ENCODE results near the gene ACTN3.

Gene ACTN3

DNA sequence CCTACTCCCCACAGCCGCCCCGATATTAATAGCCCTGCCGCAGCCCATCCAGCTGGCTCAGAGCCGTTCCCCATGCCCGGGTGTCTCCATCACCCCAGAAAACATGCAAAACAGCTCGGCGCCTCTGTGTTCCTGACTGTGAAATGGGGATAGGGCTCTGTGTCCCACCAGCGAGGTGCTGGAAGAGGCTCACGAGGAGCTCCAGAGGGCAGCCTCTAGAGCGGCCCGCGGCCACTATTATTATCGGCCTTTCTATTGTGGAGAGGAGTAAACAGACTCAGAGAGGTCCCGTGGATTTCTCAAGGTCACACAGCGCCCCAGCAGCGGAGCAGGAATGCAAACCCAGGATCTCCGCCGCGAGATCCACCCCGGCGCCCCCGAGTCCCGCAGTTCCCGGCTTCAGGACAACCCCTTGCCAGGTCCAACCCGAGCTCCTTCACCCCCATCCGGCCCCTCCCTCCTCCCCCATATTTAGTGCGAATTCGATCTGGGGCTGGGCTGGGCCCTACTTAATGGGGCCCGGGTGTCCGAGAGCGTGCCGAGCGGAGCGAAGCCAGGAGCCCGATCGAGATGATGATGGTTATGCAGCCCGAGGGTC, at the start of gene ACTN3:
Gene ACTN3, plus strand, starts transcription at position 536 of the 598 bp plus-strand sequence. Its CDS starts 35 bp downstream, at position 571.
- H3K4me1 Mint-ChIP-seq = peaks cover 38% of the 10 kb centered on the region
- peaks cover 7% of the 10 kb centered on the region for H3K27me3 Mint-ChIP-seq
- peak within 1 kb of the TSS in 1 of 2 donors; percentile 57 for H3K27ac Mint-ChIP-seq
- peak within 1 kb of the TSS; percentile 83 to 96 for H3K4me3 Mint-ChIP-seq
- no peak for ATAC-seq
- DNase-seq = no peak
- no peaks in the 10 kb centered on the region for H3K9me3 Mint-ChIP-seq

DNA sequence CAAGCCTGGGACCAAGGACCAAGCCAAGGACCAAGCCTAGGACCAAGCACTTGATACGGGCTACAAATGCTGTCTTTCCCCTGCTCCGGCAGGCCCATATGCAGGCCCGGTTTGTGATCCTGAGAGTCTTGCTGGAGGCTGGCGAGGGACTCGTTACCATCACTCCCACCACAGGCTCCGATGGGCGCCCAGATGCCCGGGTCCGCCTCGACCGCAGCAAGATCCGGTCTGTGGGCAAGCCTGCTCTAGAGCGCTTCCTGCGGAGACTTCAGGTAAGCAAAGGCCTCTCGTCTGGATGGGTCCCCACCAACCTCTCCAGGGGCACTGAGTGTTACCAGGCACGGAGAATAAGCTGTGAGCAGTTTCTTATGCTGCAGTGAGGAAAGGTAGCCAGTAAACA, 49.5 kb upstream of the ACTN3 start:
- H3K4me3 Mint-ChIP-seq = no peak overlapping the region
- no peaks in the 10 kb centered on the region for H3K27me3 Mint-ChIP-seq
- no peak overlapping the region for H3K27ac Mint-ChIP-seq
- DNase-seq (no peak), ATAC-seq (no peak)
- H3K9me3 Mint-ChIP-seq = no peaks in the 10 kb centered on the region
- peaks cover 6% of the 10 kb centered on the region for H3K4me1 Mint-ChIP-seq

DNA sequence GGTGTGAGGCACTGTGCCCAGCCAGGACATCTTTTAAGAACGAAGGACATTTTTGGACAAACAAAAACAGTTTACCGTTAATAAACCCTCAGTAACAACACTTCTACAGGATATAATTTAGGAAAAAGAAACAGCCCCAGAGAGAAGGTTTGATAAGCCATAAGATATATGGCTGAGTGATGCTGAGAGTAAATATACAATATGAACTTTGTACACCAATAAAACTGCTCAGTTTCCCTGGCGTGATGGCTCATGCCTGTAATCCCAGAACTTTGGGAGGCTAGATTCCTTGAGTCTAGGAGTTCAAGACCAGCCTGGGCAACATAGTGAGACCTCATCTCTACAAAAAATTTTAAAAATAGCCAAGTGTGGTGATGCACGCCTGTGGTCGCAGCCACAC, 48.2 kb upstream of the ACTN3 start:
- no peaks in the 10 kb centered on the region for H3K9me3 Mint-ChIP-seq
- no peaks in the 10 kb centered on the region for H3K27me3 Mint-ChIP-seq
- no peak overlapping the region for H3K4me3 Mint-ChIP-seq
- H3K4me1 Mint-ChIP-seq = no peaks in the 10 kb centered on the region
- peak overlapping the region in 1 of 2 donors; percentile 78 for H3K27ac Mint-ChIP-seq
- ATAC-seq (no peak), DNase-seq (no peak)

DNA sequence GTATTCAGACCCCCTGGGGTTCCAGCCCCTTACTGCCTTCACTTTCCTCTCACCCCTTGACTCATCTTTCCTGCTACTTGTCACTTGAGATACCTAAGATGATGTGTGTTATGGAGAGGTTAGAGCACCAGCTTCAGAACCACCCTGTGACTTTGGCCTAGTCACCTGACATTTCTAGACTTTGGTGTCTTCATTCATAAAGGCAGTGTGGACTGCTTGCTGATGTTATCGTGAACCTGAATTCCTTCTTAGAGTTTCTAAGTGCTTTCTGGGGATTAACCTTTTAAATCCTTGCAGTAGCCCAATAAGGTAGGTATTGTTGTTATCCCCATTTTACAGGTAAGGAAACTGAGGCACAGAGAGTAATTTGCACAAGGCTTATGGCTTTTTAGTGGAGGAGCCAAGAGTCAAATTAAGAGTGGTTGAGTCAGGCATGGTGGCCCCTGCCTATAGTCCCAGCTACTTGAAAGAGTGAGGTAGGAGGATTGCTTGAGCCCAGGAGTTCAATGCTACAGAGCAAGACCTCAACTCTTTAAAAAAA, 41.4 kb upstream of the ACTN3 start:
- no peaks in the 10 kb centered on the region for H3K9me3 Mint-ChIP-seq
- no peak for DNase-seq
- no peak overlapping the region for H3K4me3 Mint-ChIP-seq
- H3K4me1 Mint-ChIP-seq = peaks cover 6% of the 10 kb centered on the region
- peak overlapping the region in 1 of 2 donors; percentile 64 for H3K27ac Mint-ChIP-seq
- H3K27me3 Mint-ChIP-seq = no peaks in the 10 kb centered on the region
- ATAC-seq = no peak

DNA sequence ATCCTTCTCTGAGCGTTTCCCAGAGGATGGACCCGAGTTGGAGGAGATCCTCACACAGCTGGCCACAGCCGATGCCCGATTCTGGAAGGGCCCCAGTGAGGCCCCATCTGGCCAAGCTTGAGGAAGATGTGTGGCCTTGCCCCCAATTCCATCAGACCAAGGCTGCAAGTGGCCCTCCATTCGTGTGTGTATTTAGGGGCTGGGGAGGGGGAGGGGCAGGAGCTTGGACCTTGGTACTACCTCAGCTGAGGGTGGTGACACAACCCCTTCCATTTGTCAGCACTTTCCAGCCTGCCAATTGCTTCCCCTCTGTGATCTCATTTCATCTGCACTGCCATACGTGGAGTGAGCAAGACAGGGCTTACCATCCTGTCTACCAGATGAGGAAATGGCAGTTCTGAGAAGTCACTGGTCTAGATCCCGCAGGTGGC, 37.6 kb upstream of the ACTN3 start:
- DNase-seq (no peak), ATAC-seq (no peak)
- Mint-ChIP-seq H3K27me3 (no peaks in the 10 kb centered on the region), H3K9me3 (no peaks in the 10 kb centered on the region), H3K4me3 (no peak overlapping the region), H3K4me1 (peaks cover 16% of the 10 kb centered on the region), H3K27ac (no peak overlapping the region)

DNA sequence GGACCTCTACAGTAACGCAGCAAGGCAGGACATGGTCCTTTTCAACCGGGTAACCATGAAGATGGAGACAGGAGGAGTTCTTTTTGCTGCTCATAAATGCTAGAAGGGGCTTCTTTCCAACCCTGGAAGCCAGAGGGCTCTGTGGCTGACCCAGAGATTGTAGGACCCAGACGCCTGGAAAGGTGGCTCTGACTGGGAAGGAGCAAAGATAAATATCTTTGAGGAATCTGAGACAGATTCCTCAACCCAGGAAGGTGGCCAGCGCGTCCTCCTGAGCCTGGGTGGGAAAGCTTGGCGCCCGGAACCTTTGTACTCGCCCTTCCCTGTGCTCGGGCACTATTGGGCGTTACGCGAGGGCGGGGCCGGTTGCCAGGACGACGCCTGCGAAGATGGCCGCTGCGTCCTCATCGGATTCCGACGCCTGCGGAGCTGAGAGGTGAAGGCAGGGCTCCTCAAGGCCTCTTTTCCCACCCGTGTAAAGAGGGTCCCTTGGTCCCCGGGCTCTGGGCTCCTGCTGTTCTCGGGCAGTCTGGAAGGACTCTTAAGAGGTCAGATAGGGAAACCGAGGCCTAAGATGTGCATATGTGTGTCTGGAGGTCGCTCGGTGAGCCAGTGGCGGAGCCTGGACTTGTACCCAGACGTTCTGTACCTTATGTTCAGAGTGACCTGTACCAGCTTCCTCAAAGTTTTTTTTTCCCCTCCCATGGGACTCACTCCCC, 36.3 kb upstream of the ACTN3 start, which contains the start of gene BBS1:
Gene BBS1, plus strand, starts transcription at position 365 of the 719 bp plus-strand sequence. Its CDS starts 25 bp downstream, at position 390.
- ATAC-seq = peak; percentile 99
- no peaks in the 10 kb centered on the region for H3K9me3 Mint-ChIP-seq
- H3K4me3 Mint-ChIP-seq = peak within 1 kb of the TSS; percentile 95
- H3K4me1 Mint-ChIP-seq = peaks cover 16% of the 10 kb centered on the region
- peak; percentile 80 for DNase-seq
- peak within 1 kb of the TSS; percentile 59 to 65 for H3K27ac Mint-ChIP-seq
- H3K27me3 Mint-ChIP-seq = no peaks in the 10 kb centered on the region

DNA sequence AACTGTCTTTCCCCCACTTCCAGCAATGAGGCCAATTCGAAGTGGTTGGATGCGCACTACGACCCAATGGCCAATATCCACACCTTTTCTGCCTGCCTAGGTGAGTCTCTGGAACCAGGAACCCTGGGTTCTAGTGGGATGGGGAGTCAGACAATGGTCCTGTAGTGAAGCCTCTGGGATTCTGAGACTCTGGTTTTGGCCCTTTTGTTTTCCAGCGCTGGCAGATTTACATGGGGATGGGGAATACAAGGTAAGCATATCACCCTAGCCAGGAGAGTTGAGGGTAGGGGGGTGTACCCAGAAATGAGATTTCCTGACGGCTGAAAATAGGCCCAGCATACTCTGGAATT, 35.7 kb upstream of the ACTN3 start:
- Mint-ChIP-seq H3K9me3 (no peaks in the 10 kb centered on the region), H3K27me3 (no peaks in the 10 kb centered on the region), H3K4me1 (peaks cover 16% of the 10 kb centered on the region), H3K4me3 (peak overlapping the region; percentile 95), H3K27ac (peak overlapping the region in 1 of 2 donors; percentile 65)
- ATAC-seq = no peak
- no peak for DNase-seq

DNA sequence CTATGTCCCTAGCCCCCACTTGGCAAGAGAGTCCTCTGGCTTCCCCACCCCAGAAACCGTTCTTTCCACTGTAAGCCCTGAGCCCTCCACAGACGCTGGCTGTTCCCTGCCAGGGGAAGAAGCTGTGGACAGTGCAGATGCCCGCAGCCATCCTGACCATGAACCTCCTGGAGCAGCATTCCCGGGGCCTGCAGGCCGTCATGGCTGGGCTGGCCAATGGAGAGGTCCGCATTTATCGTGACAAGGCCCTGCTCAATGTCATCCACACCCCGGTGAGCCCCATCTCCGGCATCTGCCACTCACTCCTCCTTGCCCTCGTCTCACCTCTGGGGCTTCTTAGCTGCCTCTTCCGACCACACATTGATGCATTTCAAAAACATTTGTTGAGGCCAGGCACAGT, 23.1 kb upstream of the ACTN3 start:
- H3K9me3 Mint-ChIP-seq = no peaks in the 10 kb centered on the region

DNA sequence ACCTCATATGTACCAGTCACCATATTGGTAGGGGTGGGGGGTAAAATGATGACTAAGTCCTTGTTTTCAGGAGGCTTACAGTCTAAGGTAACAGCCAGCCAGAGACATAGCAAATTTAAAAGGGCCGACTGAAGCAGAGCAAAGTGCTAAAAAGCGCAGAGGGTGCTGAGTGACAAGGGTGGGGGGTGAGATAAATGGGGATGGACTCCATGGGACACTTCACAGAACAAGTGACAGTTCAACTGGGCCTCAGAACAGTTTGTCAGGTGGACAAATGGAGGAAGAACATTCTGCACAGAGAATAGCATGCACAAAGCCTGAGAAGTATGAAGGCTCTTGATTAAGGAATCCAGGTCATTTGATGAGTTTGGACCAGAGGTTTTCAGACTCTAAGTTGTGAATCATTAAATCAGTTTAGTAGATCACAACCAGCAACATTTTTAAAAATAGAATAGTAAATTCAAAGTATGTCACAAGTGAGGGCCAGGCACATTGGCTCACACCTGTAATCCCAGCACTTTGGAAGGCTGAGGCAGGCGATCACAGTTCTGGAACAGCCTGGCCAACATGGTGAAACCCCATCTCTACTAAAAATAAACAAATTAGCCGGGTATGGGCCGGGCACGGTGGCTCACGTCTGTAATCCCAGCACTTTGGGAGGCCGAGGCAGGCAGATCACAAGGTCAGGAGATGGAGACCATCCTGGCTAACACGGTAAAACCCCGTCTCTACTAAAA, 22.2 kb upstream of the ACTN3 start:
- H3K4me3 Mint-ChIP-seq = no peak overlapping the region
- ATAC-seq (no peak), DNase-seq (no peak)
- no peaks in the 10 kb centered on the region for H3K4me1 Mint-ChIP-seq
- no peak overlapping the region for H3K27ac Mint-ChIP-seq
- H3K27me3 Mint-ChIP-seq = no peaks in the 10 kb centered on the region
- H3K9me3 Mint-ChIP-seq = no peaks in the 10 kb centered on the region

More for the DNA sequence above, 23.1 kb upstream of the ACTN3 start:
- Mint-ChIP-seq H3K4me1 (no peaks in the 10 kb centered on the region), H3K27me3 (no peaks in the 10 kb centered on the region), H3K27ac (peak overlapping the region in 1 of 2 donors; percentile 61), H3K4me3 (no peak overlapping the region)
- ATAC-seq (no peak), DNase-seq (no peak)

DNA sequence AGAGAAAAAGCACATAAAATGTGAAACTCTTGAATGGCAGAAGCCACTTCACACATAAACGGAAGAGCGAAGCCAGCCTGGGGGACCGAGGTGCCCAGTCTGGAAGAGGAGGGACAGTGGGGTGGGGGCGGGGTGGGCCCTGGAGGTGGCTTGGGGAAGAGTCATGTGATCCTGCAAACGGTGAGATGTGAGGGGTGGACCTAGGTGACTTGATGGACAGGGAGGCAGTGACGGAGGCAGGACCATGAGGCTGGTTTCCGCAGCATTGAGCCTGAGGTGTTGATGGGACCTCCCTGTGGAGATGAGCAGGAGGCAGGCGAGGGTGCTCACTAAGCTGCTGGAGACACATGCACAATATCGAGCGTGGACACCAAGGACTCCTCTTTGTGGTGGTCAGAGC, 17.6 kb upstream of the ACTN3 start:
- H3K4me3 Mint-ChIP-seq = no peak overlapping the region
- no peak for ATAC-seq

DNA sequence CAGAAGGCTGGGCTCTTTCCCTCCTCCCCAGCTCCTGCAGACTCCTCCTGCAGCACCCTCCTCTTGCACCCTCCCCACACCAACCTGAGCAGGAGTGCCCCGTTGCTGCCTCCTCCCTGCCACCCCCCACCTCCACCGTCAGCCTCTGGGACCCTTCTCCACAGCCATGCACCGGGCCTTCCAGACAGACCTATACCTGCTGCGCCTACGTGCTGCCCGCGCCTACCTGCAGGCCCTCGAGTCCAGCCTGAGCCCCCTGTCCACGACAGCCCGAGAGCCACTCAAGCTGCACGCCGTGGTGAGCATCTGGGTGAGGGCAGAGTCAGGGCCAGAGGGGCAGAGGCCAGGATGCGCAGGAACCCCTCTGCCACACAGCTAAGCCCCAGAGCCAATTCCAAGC, 17.0 kb upstream of the ACTN3 start:
- DNase-seq (no peak), ATAC-seq (no peak)
- peaks cover 6% of the 10 kb centered on the region for H3K4me1 Mint-ChIP-seq
- no peaks in the 10 kb centered on the region for H3K27me3 Mint-ChIP-seq
- no peaks in the 10 kb centered on the region for H3K9me3 Mint-ChIP-seq
- no peak overlapping the region for H3K27ac Mint-ChIP-seq
- H3K4me3 Mint-ChIP-seq = no peak overlapping the region

More for the DNA sequence above, 17.6 kb upstream of the ACTN3 start:
- no peaks in the 10 kb centered on the region for H3K9me3 Mint-ChIP-seq
- no peaks in the 10 kb centered on the region for H3K27me3 Mint-ChIP-seq
- H3K27ac Mint-ChIP-seq = no peak overlapping the region
- peaks cover 6% of the 10 kb centered on the region for H3K4me1 Mint-ChIP-seq
- no peak for DNase-seq

DNA sequence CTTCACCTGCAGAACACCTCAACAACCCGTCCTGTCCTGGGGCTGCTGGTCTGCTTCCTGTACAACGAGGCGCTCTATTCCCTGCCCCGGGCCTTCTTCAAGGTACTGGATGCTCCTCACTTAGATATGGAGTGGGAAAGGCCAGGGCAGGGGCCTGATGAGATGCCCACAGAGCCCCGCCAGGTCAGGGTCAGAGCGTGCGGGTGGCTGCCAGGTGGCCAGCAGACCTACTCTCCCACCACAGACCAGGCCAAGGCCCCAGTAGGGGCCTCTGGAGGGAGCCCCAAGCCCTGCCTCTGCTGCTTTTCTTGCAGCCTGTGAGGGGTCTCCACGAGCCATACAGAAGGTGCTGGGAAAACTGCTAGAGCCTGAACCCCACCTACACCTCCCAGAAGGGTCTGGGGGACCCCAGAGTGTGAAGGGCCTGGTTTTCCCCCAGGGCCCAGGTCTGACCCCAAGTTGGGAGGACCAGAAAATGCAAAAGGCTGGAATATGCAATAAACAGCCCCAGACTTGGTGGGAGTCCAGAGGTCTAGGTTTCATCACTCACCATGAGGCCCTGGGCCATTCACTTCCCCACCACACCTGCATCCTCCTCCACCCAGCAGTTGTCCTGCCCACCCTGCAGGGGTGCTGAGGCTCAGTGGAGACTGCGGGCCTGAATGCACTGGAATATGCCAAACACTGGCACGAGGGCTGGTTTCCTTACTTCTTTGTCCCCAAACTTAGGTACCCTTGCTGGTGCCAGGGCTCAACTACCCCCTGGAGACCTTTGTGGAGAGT, 15.6 kb upstream of the ACTN3 start:
- H3K27me3 Mint-ChIP-seq = no peaks in the 10 kb centered on the region
- H3K9me3 Mint-ChIP-seq = no peaks in the 10 kb centered on the region
- H3K27ac Mint-ChIP-seq = peak overlapping the region in 1 of 2 donors; percentile 81
- no peak for DNase-seq
- peak; percentile 15 for ATAC-seq
- H3K4me1 Mint-ChIP-seq = peaks cover 6% of the 10 kb centered on the region
- H3K4me3 Mint-ChIP-seq = no peak overlapping the region

DNA sequence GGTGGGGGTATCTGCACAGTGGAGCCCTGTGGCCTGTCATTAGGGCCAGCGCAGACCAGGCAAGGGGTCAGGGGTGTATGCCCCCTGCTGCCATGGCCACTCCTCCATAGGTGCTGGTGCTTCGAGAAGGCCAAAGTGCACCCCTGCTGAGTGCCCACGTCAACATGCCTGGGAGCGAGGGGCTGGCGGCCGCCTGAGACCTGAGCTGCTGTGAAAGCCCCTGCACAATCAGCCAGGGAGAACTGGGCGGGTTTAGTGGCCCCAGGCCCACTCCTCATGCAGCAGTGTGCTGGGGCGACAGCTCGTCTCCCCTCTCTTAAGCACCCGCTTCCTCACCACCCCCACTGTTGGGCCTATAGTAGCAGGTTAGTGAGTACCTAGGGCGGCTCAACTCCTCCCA, 14.9 kb upstream of the ACTN3 start:
- Mint-ChIP-seq H3K27ac (no peak overlapping the region), H3K4me3 (no peak overlapping the region), H3K9me3 (no peaks in the 10 kb centered on the region), H3K4me1 (peaks cover 6% of the 10 kb centered on the region), H3K27me3 (no peaks in the 10 kb centered on the region)
- no peak for ATAC-seq
- no peak for DNase-seq

DNA sequence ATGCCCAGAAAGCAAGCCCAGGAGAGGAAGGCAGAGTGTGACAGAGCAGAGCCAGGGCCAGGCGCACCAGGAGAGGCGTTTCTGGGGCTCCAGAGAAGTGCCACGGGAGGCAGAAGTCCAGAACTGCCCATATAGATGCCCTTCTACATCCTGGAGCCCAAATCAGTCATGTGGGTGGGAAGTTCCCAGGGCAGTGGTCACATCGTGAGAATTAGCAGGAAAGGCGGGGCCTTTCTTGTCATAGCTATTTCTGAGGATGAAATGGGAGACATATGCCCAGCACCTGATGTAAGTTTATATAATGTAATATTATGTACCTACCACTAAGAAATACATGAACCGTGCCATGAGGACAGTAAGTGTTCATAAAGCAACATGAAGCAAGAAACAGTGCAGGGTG, 13.9 kb upstream of the ACTN3 start:
- H3K4me1 Mint-ChIP-seq = peaks cover 6% of the 10 kb centered on the region
- no peaks in the 10 kb centered on the region for H3K9me3 Mint-ChIP-seq
- DNase-seq (no peak), ATAC-seq (no peak)
- H3K27ac Mint-ChIP-seq = peak overlapping the region in 1 of 2 donors; percentile 84
- no peak overlapping the region for H3K4me3 Mint-ChIP-seq
- H3K27me3 Mint-ChIP-seq = no peaks in the 10 kb centered on the region

DNA sequence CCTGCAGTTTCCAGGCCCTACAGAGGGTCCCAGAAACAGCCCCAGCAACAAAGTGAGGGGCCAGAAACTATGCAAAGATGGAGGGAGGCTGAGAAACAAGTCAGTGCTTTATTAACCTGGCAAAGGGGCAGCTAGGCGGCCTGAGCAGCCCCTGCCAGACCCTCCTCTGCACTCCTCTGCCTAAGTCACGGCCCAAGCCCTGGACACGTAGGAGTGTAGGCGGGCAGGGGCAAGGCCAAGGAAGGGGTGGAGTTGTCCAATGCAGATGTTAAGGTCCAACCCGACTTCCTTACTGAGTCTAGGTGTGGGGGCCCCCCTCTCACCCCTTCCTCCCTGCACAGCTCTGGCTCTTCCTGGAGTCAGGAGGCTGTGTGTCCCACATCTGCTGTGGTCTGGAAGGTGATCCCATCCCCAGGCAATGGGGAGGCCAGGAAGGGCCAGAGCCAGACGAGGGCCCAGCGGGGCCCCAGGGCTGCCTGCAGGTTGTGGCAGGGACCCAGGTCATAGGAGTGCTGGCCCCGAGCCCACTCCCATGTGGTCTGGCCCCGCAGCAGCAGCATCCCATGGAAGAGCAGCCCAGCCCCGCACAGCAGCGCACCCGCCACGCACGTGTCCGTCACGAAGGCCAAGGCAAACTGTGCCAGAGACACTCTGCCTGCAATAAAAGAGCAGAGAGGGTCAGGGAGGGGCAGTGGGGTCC, 7.4 kb upstream of the ACTN3 start:
- peaks cover 32% of the 10 kb centered on the region for H3K4me1 Mint-ChIP-seq
- H3K9me3 Mint-ChIP-seq = no peaks in the 10 kb centered on the region
- no peak overlapping the region for H3K4me3 Mint-ChIP-seq
- H3K27ac Mint-ChIP-seq = peak overlapping the region; percentile 21 to 71
- DNase-seq (no peak), ATAC-seq (no peak)
- H3K27me3 Mint-ChIP-seq = no peaks in the 10 kb centered on the region

All from stimulated activated naive CD8-positive, alpha-beta T cell treated with anti-CD3 and anti-CD28 coated beads, Interleukin-15, amount 100 ng/mL, for 72 hours (primary cell).